ENCODE results near the gene KCNMB4.

Gene KCNMB4

GRCh38 chr12:70329728-70330127 is 36.4 kb upstream of the KCNMB4 start:
- no peaks in the 10 kb centered on the region for H3K36me3 ChIP-seq (ENCODE audit: control insufficient read depth, insufficient read depth, low read length)
- TF ChIP-seq, protein P1, sequence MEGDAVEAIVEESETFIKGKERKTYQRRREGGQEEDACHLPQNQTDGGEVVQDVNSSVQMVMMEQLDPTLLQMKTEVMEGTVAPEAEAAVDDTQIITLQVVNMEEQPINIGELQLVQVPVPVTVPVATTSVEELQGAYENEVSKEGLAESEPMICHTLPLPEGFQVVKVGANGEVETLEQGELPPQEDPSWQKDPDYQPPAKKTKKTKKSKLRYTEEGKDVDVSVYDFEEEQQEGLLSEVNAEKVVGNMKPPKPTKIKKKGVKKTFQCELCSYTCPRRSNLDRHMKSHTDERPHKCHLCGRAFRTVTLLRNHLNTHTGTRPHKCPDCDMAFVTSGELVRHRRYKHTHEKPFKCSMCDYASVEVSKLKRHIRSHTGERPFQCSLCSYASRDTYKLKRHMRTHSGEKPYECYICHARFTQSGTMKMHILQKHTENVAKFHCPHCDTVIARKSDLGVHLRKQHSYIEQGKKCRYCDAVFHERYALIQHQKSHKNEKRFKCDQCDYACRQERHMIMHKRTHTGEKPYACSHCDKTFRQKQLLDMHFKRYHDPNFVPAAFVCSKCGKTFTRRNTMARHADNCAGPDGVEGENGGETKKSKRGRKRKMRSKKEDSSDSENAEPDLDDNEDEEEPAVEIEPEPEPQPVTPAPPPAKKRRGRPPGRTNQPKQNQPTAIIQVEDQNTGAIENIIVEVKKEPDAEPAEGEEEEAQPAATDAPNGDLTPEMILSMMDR (IDR thresholded peaks at IDR 0.05; ENCODE audit: insufficient read depth, low read length, poor library complexity, severe bottlenecking) = no peak
- DNase-seq (ENCODE audit: extremely low read depth, insufficient read length) = no peak
- H3K27me3 ChIP-seq (replicated peaks; ENCODE audit: control insufficient read depth, insufficient read depth, low read length) = no peaks in the 10 kb centered on the region
- H3K4me3 ChIP-seq (replicated peaks; ENCODE audit: low read depth, low read length) = no peak overlapping the region

DNA sequence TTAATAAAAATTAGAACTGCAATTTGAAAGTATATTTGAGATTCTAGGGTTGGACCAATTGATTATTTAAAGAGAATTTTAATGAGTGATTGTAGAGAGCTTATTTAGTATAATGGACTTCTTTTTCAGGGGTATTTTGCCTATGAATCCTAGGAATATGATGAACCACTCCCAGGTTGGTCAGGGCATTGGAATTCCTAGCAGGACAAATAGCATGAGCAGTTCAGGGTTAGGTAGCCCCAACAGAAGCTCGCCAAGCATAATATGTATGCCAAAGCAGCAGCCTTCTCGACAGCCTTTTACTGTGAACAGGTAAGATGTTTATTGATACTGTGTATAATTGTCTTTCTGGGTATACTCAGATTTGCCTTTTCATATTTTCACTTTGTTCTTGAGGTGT is 35.9 kb upstream of the KCNMB4 start:
- TF ChIP-seq, protein P1 (IDR thresholded peaks at IDR 0.05; ENCODE audit: insufficient read depth, low read length, poor library complexity, severe bottlenecking) = no peak
- DNase-seq (ENCODE audit: extremely low read depth, insufficient read length) = no peak
- Histone ChIP-seq H3K36me3 (ENCODE audit: control insufficient read depth, insufficient read depth, low read length) (no peaks in the 10 kb centered on the region), H3K27me3 (replicated peaks; ENCODE audit: control insufficient read depth, insufficient read depth, low read length) (no peaks in the 10 kb centered on the region), H3K4me3 (replicated peaks; ENCODE audit: low read depth, low read length) (no peak overlapping the region)

DNA sequence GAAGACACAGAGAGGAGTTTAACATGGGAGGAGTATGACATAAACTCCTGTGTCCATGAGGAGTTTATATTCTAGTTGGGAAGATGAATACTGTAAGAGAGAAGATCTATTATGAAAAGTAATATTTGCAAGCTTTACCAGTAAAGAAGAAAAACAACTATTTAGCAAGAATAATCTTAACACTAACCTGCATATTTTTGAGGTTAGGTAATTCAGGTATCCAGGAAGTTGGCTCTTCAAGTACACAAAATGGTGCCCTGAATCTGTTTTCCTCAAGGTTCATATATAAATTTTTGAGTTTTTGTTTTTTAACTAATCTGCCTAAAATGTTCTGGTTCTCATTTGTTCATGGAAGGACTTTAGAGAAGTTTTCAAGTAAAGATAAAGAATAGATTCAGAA is 33.9 kb upstream of the KCNMB4 start:
- no peak overlapping the region for H3K4me3 ChIP-seq (replicated peaks; ENCODE audit: low read depth, low read length)
- H3K36me3 ChIP-seq (ENCODE audit: control insufficient read depth, insufficient read depth, low read length) = no peaks in the 10 kb centered on the region
- no peak for DNase-seq (ENCODE audit: extremely low read depth, insufficient read length)
- no peaks in the 10 kb centered on the region for H3K27me3 ChIP-seq (replicated peaks; ENCODE audit: control insufficient read depth, insufficient read depth, low read length)
- TF ChIP-seq, protein P1 (IDR thresholded peaks at IDR 0.05; ENCODE audit: insufficient read depth, low read length, poor library complexity, severe bottlenecking) = no peak

- peaks cover 2% of the 10 kb centered on the region for H3K36me3 ChIP-seq (ENCODE audit: control insufficient read depth, insufficient read depth, low read length)
- no peaks in the 10 kb centered on the region for H3K27me3 ChIP-seq (replicated peaks; ENCODE audit: control insufficient read depth, insufficient read depth, low read length)
- DNase-seq (ENCODE audit: extremely low read depth, insufficient read length) = no peak
- H3K4me3 ChIP-seq (replicated peaks; ENCODE audit: low read depth, low read length) = no peak overlapping the region
- TF ChIP-seq, protein P1 (IDR thresholded peaks at IDR 0.05; ENCODE audit: insufficient read depth, low read length, poor library complexity, severe bottlenecking) = no peak
Observed at GRCh38 chr12:70334742-70335141, 31.3 kb upstream of the KCNMB4 start.

DNA sequence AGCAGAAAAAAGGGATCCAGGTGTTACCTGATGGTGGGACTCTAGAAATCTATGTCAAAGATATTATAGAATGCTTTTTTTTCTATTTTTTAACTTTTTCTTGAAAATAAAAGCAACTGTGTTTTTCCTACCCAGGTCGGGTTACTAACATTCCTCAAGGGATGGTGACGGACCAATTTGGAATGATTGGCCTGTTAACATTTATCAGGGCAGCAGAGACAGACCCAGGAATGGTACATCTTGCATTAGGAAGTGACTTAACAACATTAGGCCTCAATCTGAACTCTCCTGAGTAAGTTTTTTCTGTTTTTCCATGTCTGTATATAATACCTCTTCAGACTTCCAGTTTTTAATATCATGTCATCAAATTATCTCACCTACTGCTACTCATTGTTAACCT is 27.6 kb upstream of the KCNMB4 start:
- Histone ChIP-seq H3K27me3 (replicated peaks; ENCODE audit: control insufficient read depth, insufficient read depth, low read length) (no peaks in the 10 kb centered on the region), H3K36me3 (ENCODE audit: control insufficient read depth, insufficient read depth, low read length) (peaks cover 5% of the 10 kb centered on the region), H3K4me3 (replicated peaks; ENCODE audit: low read depth, low read length) (no peak overlapping the region)
- TF ChIP-seq, protein P1 (IDR thresholded peaks at IDR 0.05; ENCODE audit: insufficient read depth, low read length, poor library complexity, severe bottlenecking) = no peak
- no peak for DNase-seq (ENCODE audit: extremely low read depth, insufficient read length)

- Histone ChIP-seq H3K4me3 (replicated peaks; ENCODE audit: low read depth, low read length) (no peak overlapping the region), H3K27me3 (replicated peaks; ENCODE audit: control insufficient read depth, insufficient read depth, low read length) (no peaks in the 10 kb centered on the region), H3K36me3 (ENCODE audit: control insufficient read depth, insufficient read depth, low read length) (no peaks in the 10 kb centered on the region; the same call in none of the 2 replicates)
- TF ChIP-seq, protein P1 (IDR thresholded peaks at IDR 0.05; ENCODE audit: insufficient read depth, low read length, poor library complexity, severe bottlenecking) = no peak
- no peak for DNase-seq (ENCODE audit: extremely low read depth, insufficient read length)
Observed at GRCh38 chr12:70351076-70351475, 15.0 kb upstream of the KCNMB4 start.
